HepG2 (cell line): ENCODE measurements around the gene CLEC2D. TPM values are rescaled to one million over a fixed set of nuclear protein-coding genes. Genes with fewer than 3 reads are reported as not detected.

ENCODE experiments used
- ATAC-seq: fragments of 200-7000 bp; cut with Tn5 transposase; 3 replicates; pipeline ENCODE4 v1.9.1; 2020; ENCODE audit warnings: mild to moderate bottlenecking, moderate library complexity
- BruUV-seq: library from RNA; stranded (reverse); fragments of 400-500 nt; replicated peaks from 2 replicates; lab custom pipeline; 2021; lab: Mats Ljungman, UMichigan
- CTCF ChIA-PET: fragments of 300-600 bp; formaldehyde crosslinking; extraction: SDS; loops from one replicate; lab custom pipeline; 2021; ENCODE audit warnings: low total read pairs, inconsistent platforms, low intra/inter-chr PET ratio; lab: Yijun Ruan, JAX
- POLR2A ChIA-PET: fragments of 350-600 bp; sonication (Branson Sonifier 250); formaldehyde crosslinking; loops from one replicate; lab custom pipeline; 2020; ENCODE audit warnings: antibody characterized with exemption, inconsistent platforms; lab: Yijun Ruan, JAX
- DNase-seq: peaks from one replicate; pipeline ENCODE4 v3.0.0-alpha.2; 2015; ENCODE audit warnings: low spot score
- FAIRE-seq: peaks from 3 replicates; lab custom pipeline; 2011; peaks lifted over from hg19 to GRCh38; lab: Jason Lieb, UNC
- H2AFZ ChIP-seq: one replicate; pipeline ENCODE4 v1.6.1; 2011; ENCODE audit warnings: low read length, inconsistent platforms
- H3K27ac ChIP-seq: fragments of 300-600 bp; 3 replicates; pipeline ENCODE4 v1.8.0; 2011; ENCODE audit warnings: mixed run types, mild to moderate bottlenecking, mixed read lengths, low read length, inconsistent platforms; ENCODE audit not compliant: insufficient read depth; ENCODE audit errors: extremely low read length
- H3K27me3 ChIP-seq, 2 experiments: fragments of 200-600 bp in 1 of 2; 2 replicates in 1 of 2; 3 replicates in 1 of 2; pipeline versions ENCODE4 v1.6.0 to v1.8.0; 2011; ENCODE audit warnings: low read length in 2 of 2, mild to moderate bottlenecking in 2 of 2, moderate library complexity in 2 of 2, inconsistent platforms in 1 of 2; ENCODE audit not compliant: insufficient read depth in 2 of 2, control insufficient read depth in 1 of 2
- H3K36me3 ChIP-seq, 2 experiments: fragments of 200-600 bp in 1 of 2; replicated peaks in 1 of 2; 2 replicates in 1 of 2; 3 replicates in 1 of 2; pipeline versions ENCODE4 v1.5.1 to v1.8.0; 2011; ENCODE audit warnings: low read length in 2 of 2, inconsistent platforms in 1 of 2; ENCODE audit not compliant: insufficient read depth in 2 of 2, control insufficient read depth in 1 of 2
- H3K4me1 ChIP-seq: 2 replicates; pipeline ENCODE4 v1.5.1; 2012; ENCODE audit warnings: low read length, inconsistent platforms; ENCODE audit not compliant: insufficient read depth
- H3K4me2 ChIP-seq: 2 replicates; pipeline ENCODE4 v1.6.0; 2011; ENCODE audit warnings: low read depth, low read length, inconsistent platforms
- H3K4me3 ChIP-seq, 3 experiments: fragments of 200-600 bp in 1 of 3; sonication (generic), shearing (Covaris generic) in 1 of 3; replicated peaks in 1 of 3; 2 replicates each; pipeline ENCODE4 v1.5.1; 2011 to 2016; ENCODE audit warnings: low read length in 3 of 3, inconsistent platforms in 2 of 3, low read depth in 2 of 3, mild to moderate bottlenecking in 2 of 3, control low read depth in 1 of 3, mixed read lengths in 1 of 3; ENCODE audit not compliant: insufficient read depth in 1 of 3
- H3K79me2 ChIP-seq: one replicate; pipeline ENCODE4 v1.6.1; 2011; ENCODE audit warnings: low read length, inconsistent platforms; ENCODE audit not compliant: insufficient read depth
- H3K9ac ChIP-seq: 2 replicates; pipeline ENCODE4 v1.6.0; 2011; ENCODE audit warnings: mild to moderate bottlenecking, low read depth, low read length, inconsistent platforms; ENCODE audit not compliant: insufficient read depth
- H3K9me3 ChIP-seq: 2 replicates; pipeline ENCODE4 v1.5.1; 2012; ENCODE audit warnings: mild to moderate bottlenecking, low read length
- H4K20me1 ChIP-seq: 2 replicates; pipeline ENCODE4 v1.6.0; 2011; ENCODE audit warnings: inconsistent platforms, mild to moderate bottlenecking, low read length, moderate library complexity; ENCODE audit not compliant: insufficient read depth
- CEBPZ ChIP-seq: IDR thresholded peaks from 2 replicates; pipeline ENCODE4 v1.6.1; 2012; ENCODE audit warnings: low read length, improper control_type of control experiment
- GPN1 ChIP-seq: sonication (generic); formaldehyde crosslinking; IDR thresholded peaks from 2 replicates; pipeline ENCODE4 v1.5.1; 2020; ENCODE audit warnings: missing genetic modification reagents, borderline replicate concordance
- JARID2 ChIP-seq: sonication (generic); formaldehyde crosslinking; IDR thresholded peaks from 2 replicates; pipeline ENCODE4 v1.8.1; 2023; ENCODE audit warnings: missing genetic modification reagents, inconsistent platforms; ENCODE audit not compliant: insufficient replicate concordance
- SNAPC2 ChIP-seq: sonication (generic); formaldehyde crosslinking; IDR thresholded peaks from 2 replicates; pipeline ENCODE4 v1.8.1; 2022; ENCODE audit warnings: mild to moderate bottlenecking, missing genetic modification reagents
- STAT5B ChIP-seq: sonication (generic); formaldehyde crosslinking; IDR thresholded peaks from 2 replicates; pipeline ENCODE4 v1.4.0; 2020; ENCODE audit warnings: missing genetic modification reagents
- ZBTB43 ChIP-seq: sonication (generic); formaldehyde crosslinking; conservative IDR thresholded peaks from 2 replicates; pipeline ENCODE4 v1.4.0; 2020; ENCODE audit warnings: missing genetic modification reagents
- ZEB1 ChIP-seq: IDR thresholded peaks from 2 replicates; pipeline ENCODE4 v1.6.1; 2012; ENCODE audit warnings: mild to moderate bottlenecking, low read depth, inconsistent platforms; ENCODE audit not compliant: insufficient replicate concordance
- ZNF10 ChIP-seq: sonication (generic); formaldehyde crosslinking; IDR thresholded peaks from 2 replicates; pipeline ENCODE4 v1.4.0; 2020; ENCODE audit warnings: mild to moderate bottlenecking, low read depth, missing genetic modification reagents, borderline replicate concordance
- ZNF20 ChIP-seq: sonication (generic); formaldehyde crosslinking; IDR thresholded peaks from 2 replicates; pipeline ENCODE4 v1.4.0; 2020; ENCODE audit warnings: mild to moderate bottlenecking, moderate library complexity, missing genetic modification reagents
- ZNF30 ChIP-seq: sonication (generic); formaldehyde crosslinking; IDR thresholded peaks from 2 replicates; pipeline ENCODE4 v1.5.0; 2020; ENCODE audit warnings: mild to moderate bottlenecking, missing genetic modification reagents
- WGBS: methylation state at CpG from one replicate; pipeline ENCODE4 v1.1.6; 2017; ENCODE audit warnings: low lambda C conversion rate; 5-methylcytosine and 5-hydroxymethylcytosine counted together
- in situ Hi-C: cut with HindIII; loops from 2 replicates; pipeline ENCODE4 v1.10.0; 2017; ENCODE audit warnings: low pct_unique_long_range_greater_than_20kb; ENCODE audit not compliant: extremely low pct_ligation_motif_present
- intact Hi-C: fragments of 100-400 bp; cut with micrococcal nuclease; formaldehyde crosslinking; loops from one replicate; pipeline ENCODE4 v1.10.0; 2022; ENCODE audit not compliant: unreplicated experiment
- polyA plus RNA-seq, 8 experiments: library from polyadenylated mRNA; depleted of rRNA in 3 of 8; stranded (reverse) in 7 of 8; unstranded in 1 of 8; fragments of >200 nt; fragmentation: Illumina TruSeq in 4 of 8; extraction: Trizol in 4 of 8; gene quantifications; 2 replicates each; pipeline versions ENCODE4 v1.2.1 to v1.2.3, GENCODE V29; 2011 to 2016; ENCODE audit warnings: low read depth in 4 of 8, missing spikeins in 1 of 8, mixed read lengths in 1 of 8; ENCODE audit not compliant: insufficient read depth in 1 of 8
- total RNA-seq, 5 experiments: library from RNA; depleted of rRNA; stranded (reverse); fragments of >200 nt; fragmentation: Illumina TruSeq; extraction: Trizol; gene quantifications; 2 replicates each; pipeline ENCODE4 v1.2.3, GENCODE V29; 2016; ENCODE audit warnings: low read depth in 1 of 5
- TF ChIP-seq, protein P1 (sequence below): sonication (generic); formaldehyde crosslinking; IDR thresholded peaks from 2 replicates; pipeline ENCODE4 v1.5.0; 2020; ENCODE audit warnings: missing genetic modification reagents

The CLEC2D gene
- total and polyA plus RNA-seq, 2 of the 13 experiments (the other 11 are each of a cell fraction or from before 2014, with no cell fraction given) = 2.5 to 8.6 TPM

- no peak overlapping the region for H2AFZ ChIP-seq
These were observed 70.7 kb downstream of the CLEC2D start for GRCh38 chr12:9740106-9740750.

More at GRCh38 chr12:9740106-9740750, 70.7 kb downstream of the CLEC2D start:
- Histone ChIP-seq H3K36me3 (no peaks in the 10 kb centered on the region), H3K4me2 (peak overlapping the region; percentile 62), H3K27ac (no peak overlapping the region), H3K4me3 (peak overlapping the region in 2 of 3 experiments; percentile 40 to 46; a peak in 2 of 6 replicates), H4K20me1 (no peaks in the 10 kb centered on the region), H3K9ac (no peak overlapping the region), H3K9me3 (no peaks in the 10 kb centered on the region), H3K4me1 (no peaks in the 10 kb centered on the region)
- CTCF ChIA-PET = no interaction called here
- in situ Hi-C loops = no loop called here
- 43% methylated on average over 7 of the region's 7 CpGs for WGBS
- peak; percentile 23; the same call in 2 of the 3 replicates for ATAC-seq
- BruUV-seq = no TSS peak
- intact Hi-C loops = no loop called here
- POLR2A ChIA-PET = no interaction called here
- TF ChIP-seq SNAPC2 (CRISPR knock-in tag) = no peak
- no peak for TF ChIP-seq JARID2
- no peak for TF ChIP-seq STAT5B (CRISPR knock-in tag)
- TF ChIP-seq ZNF20 (CRISPR knock-in tag) = no peak
- no peak for TF ChIP-seq GPN1 (CRISPR knock-in tag)
- no peak for TF ChIP-seq ZEB1
- TF ChIP-seq, protein P1, sequence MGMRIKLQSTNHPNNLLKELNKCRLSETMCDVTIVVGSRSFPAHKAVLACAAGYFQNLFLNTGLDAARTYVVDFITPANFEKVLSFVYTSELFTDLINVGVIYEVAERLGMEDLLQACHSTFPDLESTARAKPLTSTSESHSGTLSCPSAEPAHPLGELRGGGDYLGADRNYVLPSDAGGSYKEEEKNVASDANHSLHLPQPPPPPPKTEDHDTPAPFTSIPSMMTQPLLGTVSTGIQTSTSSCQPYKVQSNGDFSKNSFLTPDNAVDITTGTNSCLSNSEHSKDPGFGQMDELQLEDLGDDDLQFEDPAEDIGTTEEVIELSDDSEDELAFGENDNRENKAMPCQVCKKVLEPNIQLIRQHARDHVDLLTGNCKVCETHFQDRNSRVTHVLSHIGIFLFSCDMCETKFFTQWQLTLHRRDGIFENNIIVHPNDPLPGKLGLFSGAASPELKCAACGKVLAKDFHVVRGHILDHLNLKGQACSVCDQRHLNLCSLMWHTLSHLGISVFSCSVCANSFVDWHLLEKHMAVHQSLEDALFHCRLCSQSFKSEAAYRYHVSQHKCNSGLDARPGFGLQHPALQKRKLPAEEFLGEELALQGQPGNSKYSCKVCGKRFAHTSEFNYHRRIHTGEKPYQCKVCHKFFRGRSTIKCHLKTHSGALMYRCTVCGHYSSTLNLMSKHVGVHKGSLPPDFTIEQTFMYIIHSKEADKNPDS (CRISPR knock-in tag) = no peak
- no peak for TF ChIP-seq ZBTB43 (CRISPR knock-in tag)
- no peak for TF ChIP-seq CEBPZ
- TF ChIP-seq ZNF30 = no peak
- TF ChIP-seq ZNF10 (CRISPR knock-in tag) = no peak
- TF ChIP-seq, all 625 proteins: peak for 0
- DNase-seq (no peak), FAIRE-seq (no peak)
- Histone ChIP-seq H3K27me3 (peaks cover 0 to 10% of the 10 kb centered on the region in 2 experiments; a peak in 1 of 5 replicates), H3K79me2 (no peaks in the 10 kb centered on the region)
